Ishikawa (cell line): Measurements from ENCODE around the gene ATP6V1E1.

Experiments used
- CEBPB ChIP-seq: IDR thresholded peaks from 2 replicates; pipeline ENCODE4 v1.6.1; 2012
- CREB1 ChIP-seq: IDR thresholded peaks from 2 replicates; pipeline ENCODE4 v1.6.1; 2012; ENCODE audit warnings: low read depth
- EGR1 ChIP-seq: IDR thresholded peaks from 2 replicates; pipeline ENCODE4 v1.6.1; 2012
- EP300 ChIP-seq: IDR thresholded peaks from 2 replicates; pipeline ENCODE4 v1.6.1; 2012; ENCODE audit warnings: borderline replicate concordance
- FOXM1 ChIP-seq: IDR thresholded peaks from 2 replicates; pipeline ENCODE4 v1.6.1; 2012; ENCODE audit warnings: low read depth, borderline replicate concordance
- NFIC ChIP-seq: IDR thresholded peaks from 2 replicates; pipeline ENCODE4 v1.6.1; 2012
- RAD21 ChIP-seq: IDR thresholded peaks from 2 replicates; pipeline ENCODE4 v1.6.1; 2012; ENCODE audit warnings: low read depth
- TAF1 ChIP-seq: IDR thresholded peaks from 2 replicates; pipeline ENCODE4 v1.6.1; 2012; ENCODE audit warnings: low read depth, mild to moderate bottlenecking
- TCF12 ChIP-seq: IDR thresholded peaks from 2 replicates; pipeline ENCODE4 v1.6.1; 2012; ENCODE audit warnings: low read depth
- TEAD4 ChIP-seq: IDR thresholded peaks from 2 replicates; pipeline ENCODE4 v1.6.1; 2012
- YY1 ChIP-seq: IDR thresholded peaks from 2 replicates; pipeline ENCODE4 v1.6.1; 2012; ENCODE audit warnings: low read depth
- ZBTB7A ChIP-seq: IDR thresholded peaks from 2 replicates; pipeline ENCODE4 v1.6.1; 2012; ENCODE audit warnings: low read depth
- TF ChIP-seq, protein P1 (sequence below): IDR thresholded peaks from 2 replicates; pipeline ENCODE4 v1.6.1; 2012; ENCODE audit warnings: low read depth, mild to moderate bottlenecking
- TF ChIP-seq, protein P2 (sequence below): IDR thresholded peaks from 2 replicates; pipeline ENCODE4 v1.6.1; 2012
- TF ChIP-seq, protein P3 (sequence below): IDR thresholded peaks from 2 replicates; pipeline ENCODE4 v1.6.1; 2012

Gene ATP6V1E1

DNA sequence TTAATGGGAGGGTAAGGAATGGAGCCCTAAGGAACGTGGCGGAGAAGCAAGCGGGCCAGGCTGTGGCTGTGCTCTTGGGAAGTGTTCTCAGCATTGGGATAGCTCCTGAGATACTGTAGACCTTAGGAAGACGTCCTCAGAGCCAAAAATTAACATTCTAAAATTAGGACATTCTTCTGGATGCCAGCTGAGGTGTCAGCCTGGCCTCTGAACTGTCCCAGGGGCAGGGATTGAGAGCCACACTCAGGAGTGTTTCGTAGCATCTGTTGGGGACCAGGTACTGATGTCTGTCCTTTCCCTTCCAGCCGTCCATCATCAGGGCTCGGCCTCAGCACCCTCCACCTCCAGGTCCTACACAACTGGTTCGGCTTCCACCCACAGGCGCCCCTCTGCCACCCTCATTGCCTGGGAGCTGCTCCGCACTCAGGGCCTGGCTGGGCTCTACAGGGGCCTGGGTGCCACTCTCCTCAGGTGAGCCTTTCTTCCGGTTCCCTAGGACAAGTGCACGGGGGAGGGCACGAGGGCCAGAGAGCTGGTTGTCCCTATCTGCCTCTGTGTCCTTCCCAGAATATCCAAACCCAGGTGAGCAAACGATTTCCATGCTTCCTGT, 41.6 kb downstream of the ATP6V1E1 start:
- TF ChIP-seq YY1 (no peak), TEAD4 (no peak), NFIC (no peak), TCF12 (no peak), EP300 (no peak), FOXM1 (no peak), RAD21 (no peak), ZBTB7A (no peak), CREB1 (no peak), EGR1 (no peak), CEBPB (no peak), TAF1 (no peak)
- TF ChIP-seq, protein P1, sequence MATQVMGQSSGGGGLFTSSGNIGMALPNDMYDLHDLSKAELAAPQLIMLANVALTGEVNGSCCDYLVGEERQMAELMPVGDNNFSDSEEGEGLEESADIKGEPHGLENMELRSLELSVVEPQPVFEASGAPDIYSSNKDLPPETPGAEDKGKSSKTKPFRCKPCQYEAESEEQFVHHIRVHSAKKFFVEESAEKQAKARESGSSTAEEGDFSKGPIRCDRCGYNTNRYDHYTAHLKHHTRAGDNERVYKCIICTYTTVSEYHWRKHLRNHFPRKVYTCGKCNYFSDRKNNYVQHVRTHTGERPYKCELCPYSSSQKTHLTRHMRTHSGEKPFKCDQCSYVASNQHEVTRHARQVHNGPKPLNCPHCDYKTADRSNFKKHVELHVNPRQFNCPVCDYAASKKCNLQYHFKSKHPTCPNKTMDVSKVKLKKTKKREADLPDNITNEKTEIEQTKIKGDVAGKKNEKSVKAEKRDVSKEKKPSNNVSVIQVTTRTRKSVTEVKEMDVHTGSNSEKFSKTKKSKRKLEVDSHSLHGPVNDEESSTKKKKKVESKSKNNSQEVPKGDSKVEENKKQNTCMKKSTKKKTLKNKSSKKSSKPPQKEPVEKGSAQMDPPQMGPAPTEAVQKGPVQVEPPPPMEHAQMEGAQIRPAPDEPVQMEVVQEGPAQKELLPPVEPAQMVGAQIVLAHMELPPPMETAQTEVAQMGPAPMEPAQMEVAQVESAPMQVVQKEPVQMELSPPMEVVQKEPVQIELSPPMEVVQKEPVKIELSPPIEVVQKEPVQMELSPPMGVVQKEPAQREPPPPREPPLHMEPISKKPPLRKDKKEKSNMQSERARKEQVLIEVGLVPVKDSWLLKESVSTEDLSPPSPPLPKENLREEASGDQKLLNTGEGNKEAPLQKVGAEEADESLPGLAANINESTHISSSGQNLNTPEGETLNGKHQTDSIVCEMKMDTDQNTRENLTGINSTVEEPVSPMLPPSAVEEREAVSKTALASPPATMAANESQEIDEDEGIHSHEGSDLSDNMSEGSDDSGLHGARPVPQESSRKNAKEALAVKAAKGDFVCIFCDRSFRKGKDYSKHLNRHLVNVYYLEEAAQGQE = no peak
- TF ChIP-seq, protein P2, sequence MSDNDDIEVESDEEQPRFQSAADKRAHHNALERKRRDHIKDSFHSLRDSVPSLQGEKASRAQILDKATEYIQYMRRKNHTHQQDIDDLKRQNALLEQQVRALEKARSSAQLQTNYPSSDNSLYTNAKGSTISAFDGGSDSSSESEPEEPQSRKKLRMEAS = no peak
- TF ChIP-seq, protein P3, sequence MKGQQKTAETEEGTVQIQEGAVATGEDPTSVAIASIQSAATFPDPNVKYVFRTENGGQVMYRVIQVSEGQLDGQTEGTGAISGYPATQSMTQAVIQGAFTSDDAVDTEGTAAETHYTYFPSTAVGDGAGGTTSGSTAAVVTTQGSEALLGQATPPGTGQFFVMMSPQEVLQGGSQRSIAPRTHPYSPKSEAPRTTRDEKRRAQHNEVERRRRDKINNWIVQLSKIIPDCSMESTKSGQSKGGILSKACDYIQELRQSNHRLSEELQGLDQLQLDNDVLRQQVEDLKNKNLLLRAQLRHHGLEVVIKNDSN = no peak

DNA sequence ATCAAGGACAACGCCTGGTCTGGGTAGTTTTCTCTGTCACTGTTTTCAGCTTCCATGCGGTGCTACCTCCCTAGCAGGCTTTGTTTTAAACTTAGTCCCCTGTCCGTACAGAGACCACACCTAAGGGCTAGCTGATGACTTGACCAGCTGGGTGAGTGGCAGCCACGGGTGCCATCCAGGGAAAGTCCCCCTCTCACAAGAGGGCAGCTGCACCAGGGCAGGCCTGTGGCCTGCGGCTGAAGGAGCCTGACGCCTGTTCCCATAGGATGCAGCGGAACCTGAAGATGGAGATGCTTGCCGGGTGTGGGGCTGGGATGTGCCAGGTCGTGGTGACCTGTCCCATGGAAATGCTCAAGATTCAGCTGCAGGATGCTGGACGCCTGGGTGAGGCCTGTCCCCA, 45.4 kb downstream of the ATP6V1E1 start:
- TF ChIP-seq, protein P1 = no peak
- TF ChIP-seq NFIC = no peak

- TF ChIP-seq, protein P1 = no peak
- TF ChIP-seq EP300 (no peak), TCF12 (no peak), CREB1 (no peak), ZBTB7A (no peak), CEBPB (no peak), RAD21 (no peak), EGR1 (no peak), TEAD4 (no peak), NFIC (no peak), FOXM1 (no peak), YY1 (no peak), TAF1 (no peak)
- TF ChIP-seq, protein P3 = no peak
- TF ChIP-seq, protein P2 = no peak
Observed at GRCh38 chr22:17581631-17582030, 46.9 kb downstream of the ATP6V1E1 start.

- no peak for TF ChIP-seq TCF12
- no peak for TF ChIP-seq RAD21
- no peak for TF ChIP-seq EGR1
- TF ChIP-seq, protein P1 = no peak
- TF ChIP-seq ZBTB7A = no peak
- TF ChIP-seq TEAD4 = no peak
- no peak for TF ChIP-seq TAF1
- TF ChIP-seq, protein P3 = no peak
Observed at GRCh38 chr22:17581056-17581455, 47.5 kb downstream of the ATP6V1E1 start.
